Activated effector memory CD4-positive, alpha-beta T cell treated with anti-CD3 and anti-CD28 coated beads, Interleukin-2, amount 50 U/mL, for 16 hours (primary cell): ENCODE data around the gene MYO18A.

Experiments
- DNase-seq: peaks from one replicate; pipeline ENCODE4 v3.0.0-alpha.2; 2020

The MYO18A gene

DNA sequence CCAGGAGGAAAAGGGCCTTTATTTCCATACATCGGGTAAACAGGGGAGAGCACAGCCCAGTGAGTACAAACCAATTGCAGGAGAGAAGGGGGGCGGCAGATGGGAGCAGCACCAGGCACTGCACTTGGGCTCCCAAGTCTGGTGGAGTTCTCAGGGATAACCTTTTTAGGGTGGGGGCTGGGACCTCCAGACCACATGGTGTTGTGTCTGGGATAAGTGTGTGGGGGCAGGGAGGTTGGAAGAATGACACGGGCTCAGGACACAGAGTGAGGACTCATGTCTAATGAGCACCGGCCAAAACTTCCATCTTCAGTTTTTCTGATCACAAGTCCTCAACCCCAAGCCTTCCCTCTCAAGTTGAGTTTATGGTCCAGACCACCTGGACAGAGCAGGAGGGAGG lies 106.7 kb downstream of the MYO18A start:
- no peak for DNase-seq

DNA sequence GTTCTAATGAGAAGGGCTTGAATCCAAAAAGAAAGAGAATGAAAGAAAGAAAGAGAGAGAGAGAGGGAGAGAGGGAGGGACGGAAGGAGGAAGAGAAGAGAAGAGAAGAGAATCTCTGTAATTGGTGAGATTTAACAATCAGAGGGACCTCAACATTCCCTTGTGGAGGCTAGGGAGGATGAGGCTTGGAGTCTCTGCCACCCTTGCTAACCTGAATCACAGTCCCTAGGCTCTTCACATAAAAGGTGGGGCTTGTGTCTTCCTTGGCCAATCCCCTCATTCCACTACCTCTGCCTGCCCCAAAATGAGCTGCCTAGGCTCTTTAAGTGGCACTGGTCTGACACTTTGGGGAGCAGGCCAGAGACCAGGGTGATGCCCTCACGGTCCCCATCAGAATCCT lies 107.2 kb downstream of the MYO18A start:
- no peak for DNase-seq

DNA sequence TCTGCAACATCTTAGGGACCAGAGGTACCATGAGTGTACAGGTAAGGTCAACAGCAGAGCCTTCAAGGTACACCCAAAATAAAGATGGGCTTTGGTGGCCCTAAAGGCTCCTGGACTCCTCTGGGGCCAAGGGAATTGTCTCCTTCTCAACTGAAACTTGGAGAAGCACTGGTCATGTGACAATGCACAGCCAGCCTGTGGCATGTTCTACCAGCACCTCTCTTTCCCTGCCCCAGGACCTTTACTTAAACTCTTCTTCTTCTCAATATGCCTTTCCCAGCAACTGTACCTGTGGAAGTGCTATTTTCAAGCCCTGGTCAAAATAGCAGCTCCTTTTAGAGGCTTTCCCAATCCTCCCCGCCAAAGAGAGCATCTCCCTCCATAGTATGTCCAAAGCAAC lies 108.9 kb downstream of the MYO18A start:
- no peak for DNase-seq

DNA sequence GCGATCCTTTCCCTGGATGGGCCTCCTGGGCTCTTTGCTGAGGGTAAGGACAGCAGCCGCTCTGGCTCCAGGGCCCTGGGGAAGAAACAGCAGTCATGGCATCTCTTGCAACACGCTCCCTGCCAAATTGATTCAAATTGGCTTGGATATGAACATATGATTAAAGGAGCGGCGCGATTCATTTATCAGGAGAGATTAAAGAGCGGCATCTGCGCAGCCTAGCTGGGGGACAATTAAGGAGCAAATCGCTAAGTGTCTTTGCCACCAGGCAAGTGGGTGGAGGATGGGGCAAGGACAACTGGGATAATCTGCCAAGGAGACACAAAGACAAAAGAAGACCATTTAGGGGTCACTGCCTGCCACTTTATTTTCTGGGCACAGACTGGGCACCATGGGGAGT lies 109.4 kb downstream of the MYO18A start:
- no peak for DNase-seq

DNA sequence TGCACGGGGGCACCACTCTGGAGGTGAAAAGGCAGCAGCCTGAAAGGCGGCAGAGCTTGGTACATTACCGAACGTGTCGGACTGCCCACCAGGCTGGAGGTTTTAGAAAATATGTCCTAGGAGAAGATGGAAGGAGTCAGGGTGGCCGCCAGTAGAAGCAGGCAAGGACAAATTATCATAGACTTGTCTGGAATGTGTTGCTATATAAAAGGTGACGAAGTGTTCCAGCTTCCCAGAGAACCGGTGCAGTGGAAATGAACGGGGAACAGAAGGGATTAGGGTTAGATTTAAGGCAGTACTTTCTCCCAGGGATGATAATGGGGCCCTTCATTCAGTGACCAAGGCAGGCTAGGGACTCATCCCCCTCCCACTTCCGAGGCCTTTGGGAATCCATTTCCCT lies 109.9 kb downstream of the MYO18A start:
- no peak for DNase-seq

DNA sequence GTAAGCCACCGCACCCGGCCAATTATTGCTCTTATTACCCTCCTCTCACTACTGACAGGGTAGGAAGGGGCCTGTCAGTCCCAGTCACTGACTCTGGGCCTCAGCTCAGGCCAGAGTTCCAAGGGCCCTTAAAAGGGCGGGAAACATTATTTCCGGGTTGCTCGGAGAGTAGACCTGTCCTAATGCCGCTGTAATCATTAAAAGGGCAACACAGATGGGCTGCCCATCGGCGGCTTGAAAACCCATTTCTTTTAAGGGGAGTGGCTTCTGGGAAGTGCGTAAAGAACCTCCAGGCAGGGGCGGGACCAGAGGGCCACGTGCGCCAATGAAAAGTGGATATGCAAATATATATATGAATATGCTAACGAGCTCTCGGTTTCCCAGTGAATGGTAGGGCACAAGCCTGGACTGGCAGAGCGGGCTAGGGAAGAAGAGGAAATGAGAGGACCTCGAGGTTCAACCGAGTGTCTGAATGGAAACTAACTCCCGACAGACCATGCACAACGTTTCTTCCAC lies 110.6 kb downstream of the MYO18A start:
- no peak for DNase-seq

DNA sequence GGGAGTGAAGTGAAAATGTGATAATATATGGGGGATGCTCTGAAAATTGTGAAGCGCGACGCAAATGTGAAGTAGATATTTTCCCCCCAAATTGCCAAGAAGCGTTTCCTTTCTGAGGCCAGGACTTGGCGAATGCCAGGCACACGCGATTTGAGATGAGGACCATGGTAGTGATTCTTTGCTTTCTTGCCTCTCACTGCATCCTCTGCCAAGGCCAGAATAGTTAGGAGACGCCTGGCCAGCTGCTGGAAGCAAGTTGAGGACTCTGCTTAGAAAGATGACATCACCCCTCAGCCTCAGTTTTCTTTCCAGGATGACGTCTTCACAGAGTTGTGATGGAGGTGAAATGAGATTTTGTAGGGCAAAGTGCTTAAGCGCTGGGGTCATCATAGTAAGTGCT lies 111.4 kb downstream of the MYO18A start:
- DNase-seq = no peak

DNA sequence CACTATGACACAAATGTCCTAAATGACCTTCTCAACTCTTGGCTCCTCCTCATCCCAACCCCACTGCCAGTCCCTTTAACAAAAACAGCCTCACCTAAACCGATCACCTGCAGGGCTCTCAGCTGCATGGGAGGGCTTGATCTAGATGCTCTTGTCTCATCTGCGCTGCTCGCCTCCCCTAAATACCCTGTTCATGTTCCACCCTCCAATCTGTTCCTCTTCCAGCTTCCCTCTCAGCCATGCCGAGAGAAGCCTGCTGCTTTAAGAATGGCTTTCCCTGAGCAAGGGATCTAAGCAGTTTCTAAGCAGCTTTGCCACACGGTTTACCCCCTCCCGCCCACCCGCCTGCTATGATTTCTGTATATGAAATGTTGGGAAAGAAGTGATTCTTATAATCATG lies 113.6 kb downstream of the MYO18A start:
- DNase-seq = no peak

DNA sequence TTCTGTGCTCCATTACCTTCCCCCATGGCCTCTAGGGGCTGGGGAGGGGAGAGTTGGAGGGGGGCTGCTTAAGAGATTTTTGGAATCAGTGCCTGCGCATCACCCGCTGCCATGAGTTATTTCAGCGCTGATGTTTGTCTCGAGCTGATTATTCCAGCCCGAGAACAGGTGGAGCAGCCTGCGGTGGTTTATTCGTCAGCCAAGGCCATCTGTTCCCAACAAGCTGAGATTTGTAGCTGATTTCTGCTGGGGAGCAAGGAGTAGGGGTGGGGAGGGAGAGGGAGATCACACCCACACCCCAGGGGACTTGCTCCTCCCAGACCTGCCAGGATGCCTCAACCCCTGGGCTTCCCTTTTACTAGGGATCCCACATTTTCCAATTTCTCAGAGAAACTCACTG lies 114.2 kb downstream of the MYO18A start:
- DNase-seq = no peak

DNA sequence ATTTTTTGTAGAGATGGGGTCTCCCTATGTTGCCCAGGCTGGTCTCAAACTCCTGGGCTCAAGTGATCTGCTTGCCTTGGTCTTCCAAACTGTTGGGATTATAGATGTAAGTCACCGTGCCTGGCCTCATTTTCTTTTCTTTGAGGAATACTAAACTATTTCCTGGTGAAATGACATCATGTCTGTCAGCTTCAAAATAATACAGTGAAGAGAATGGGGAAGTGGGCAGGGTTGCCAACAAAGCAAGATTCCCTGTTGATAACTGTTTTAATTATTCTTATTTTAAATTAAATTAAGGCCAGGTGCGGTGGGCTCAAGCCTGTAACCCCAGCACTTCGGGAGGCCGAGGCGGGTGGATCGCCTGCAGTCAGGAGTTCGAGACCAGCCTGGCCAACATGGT lies 116.2 kb downstream of the MYO18A start:
- no peak for DNase-seq

DNA sequence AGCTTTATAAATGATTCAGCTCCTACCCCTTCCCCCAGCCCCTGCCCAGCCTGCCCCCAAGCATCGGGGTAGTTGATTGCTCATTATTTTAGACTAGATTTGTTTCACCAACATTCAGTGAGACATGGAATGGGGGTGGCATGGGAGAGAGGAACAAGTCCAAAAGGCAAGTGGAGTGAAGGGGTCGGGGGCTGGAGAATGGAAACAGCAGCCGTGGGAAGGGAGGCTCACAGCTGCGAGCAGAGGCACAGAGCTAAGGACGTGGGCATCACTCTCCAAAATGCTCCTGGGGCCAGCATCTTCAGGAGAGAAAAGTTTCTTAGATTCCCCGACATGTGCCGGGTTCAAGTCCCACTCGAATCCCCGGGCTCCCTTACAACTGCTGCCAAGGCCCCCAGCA lies 118.0 kb downstream of the MYO18A start:
- no peak for DNase-seq

DNA sequence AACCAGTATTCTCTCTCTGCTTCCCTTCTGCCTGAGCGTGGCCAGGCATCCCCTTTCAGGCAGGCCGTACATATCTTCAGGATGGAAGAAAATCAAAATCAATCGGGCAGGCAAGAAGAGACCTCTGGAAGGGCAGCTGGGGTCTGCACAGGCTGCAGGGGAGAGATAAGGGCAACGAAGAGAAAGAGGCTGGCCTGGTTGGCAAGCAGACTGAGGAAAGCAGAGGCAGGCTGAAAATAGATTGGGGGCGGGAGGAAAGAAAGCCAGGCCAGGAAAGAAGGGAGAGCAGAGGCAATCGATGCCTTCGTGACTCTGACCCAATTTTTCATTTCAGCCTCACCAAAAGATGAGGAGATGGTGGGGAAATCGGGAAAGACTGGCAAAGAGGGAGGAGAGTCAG lies 119.2 kb downstream of the MYO18A start:
- DNase-seq = no peak

DNA sequence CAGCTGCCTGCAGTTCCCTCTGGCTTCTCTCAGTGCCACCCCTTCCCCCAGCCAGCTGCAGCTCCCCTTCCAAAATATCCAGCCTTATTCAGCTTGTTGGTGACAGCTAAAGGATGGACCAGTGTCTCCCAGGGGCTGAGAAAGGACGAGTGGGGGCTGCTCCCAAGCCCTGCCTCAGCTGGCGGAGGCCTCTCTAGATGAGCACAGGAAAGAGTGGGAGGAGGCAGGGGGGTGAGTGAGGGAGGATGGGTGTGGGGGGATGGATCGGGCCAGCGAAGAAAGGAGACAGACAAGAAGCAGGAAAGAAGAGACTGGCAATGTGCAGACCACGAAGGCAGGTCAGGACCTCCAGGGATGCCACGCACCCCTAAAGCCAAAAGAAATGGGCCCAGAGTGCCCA lies 119.7 kb downstream of the MYO18A start:
- no peak for DNase-seq

DNA sequence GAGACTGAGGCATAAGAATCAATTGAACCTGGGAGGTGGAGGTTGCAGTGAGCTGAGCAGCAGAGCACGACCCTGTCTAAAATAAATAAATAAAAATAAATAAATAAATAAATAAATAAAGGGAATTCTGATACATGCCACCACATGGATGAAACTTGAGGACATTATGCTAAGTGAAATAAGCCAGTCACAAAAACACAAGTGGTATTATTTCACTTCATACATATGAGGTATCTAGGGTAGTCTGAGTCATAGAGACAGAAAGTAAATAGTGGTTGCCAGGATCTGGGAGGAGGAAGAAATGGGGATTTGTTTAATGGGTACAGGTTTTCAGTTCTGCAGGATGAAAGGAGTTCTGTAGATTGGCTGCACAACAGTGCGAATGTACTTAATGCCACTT lies 120.9 kb downstream of the MYO18A start:
- no peak for DNase-seq

DNA sequence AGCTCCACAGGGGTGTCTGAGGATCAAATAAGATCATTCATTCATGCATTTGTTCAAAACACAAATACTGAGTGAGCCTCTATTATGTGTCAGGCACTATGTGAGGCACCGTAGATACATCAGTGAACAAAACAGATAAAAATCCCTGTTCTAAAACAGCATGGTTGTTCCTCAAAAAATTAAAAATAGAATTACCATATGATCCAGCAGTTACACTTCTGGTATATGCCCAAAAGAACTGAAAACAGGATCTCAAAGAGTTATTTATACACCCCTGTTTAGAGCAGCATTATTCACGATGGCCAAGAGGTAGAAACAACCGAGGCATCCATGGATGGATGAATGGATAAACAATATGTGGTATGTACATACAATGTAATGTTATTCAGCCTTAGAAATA lies 121.8 kb downstream of the MYO18A start:
- DNase-seq = no peak

DNA sequence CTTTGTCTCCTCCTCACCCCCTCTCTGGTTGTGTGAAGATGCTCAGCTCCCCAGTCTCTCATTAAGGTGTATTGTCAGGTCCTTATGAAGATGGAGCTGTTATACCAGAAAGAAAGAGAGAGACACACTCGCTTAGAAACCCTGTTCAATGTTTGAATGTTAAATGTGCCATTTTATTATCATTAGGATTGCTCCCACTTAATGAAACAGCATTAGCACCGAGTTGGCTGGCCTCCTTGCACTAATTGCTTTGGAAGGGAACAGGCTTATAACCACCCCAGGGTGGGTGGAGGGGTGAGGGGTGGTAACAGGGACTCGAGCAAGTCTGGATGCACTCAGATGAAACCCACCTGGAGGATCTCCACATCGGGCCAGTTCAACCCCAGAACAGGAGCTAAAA lies 122.8 kb downstream of the MYO18A start:
- no peak for DNase-seq

DNA sequence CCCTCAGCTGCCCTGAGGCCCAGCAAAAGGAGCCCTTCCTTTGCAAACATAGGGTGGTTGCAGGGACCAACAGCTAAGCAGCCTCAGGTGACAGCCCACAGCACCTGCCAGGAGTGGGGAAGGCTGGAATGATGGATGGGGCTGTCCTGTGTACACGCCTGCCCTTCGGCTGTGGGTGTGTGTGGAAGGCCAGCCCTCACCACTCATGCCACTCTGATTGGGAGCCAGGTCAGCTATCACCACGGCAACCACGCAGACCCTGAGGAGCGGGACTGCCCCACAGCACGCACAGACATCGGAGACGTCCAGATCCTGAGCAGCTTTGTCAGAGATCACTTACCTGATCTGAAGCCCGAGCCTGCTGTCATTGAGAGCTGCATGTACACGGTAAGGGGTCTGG lies 125.4 kb downstream of the MYO18A start:
- no peak for DNase-seq

DNA sequence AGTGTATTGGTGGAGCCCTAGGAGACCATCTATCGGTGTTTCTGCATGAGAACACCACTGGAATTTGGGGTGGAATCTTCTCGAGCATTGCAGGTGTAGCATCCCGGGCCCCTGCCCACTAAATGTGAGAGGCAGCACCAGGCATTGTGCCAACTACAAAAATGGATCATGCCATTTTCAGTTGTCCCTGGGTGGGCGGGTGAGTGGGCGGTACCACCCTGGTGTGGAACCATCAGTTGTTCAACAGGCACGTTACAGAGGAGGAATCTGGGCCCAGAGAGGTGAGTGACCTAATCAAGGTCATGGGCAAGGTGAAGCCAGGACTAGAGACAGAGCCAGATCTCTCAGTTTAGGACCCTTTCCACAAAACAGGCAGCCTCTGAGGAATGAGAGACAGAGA lies 128.5 kb downstream of the MYO18A start:
- DNase-seq = no peak

DNA sequence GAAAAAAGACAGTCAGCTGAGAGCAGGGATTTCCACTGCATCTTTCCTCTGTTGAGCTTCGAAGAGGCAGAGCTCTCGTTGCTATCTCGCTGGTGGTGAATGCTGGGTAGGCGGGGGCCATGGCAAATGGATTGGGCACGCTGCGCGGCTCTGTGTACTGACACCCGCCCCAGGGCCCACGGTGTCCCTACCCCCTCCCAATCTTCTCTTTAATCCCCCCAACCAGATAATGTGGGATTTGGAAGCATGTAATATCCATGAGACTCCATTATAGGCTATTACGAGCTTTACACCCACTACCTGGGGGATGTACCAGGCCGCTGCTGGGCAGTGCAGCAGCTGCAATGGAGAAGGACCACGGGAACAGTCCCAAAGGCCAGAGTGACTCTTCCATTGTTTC lies 129.0 kb downstream of the MYO18A start:
- no peak for DNase-seq

DNA sequence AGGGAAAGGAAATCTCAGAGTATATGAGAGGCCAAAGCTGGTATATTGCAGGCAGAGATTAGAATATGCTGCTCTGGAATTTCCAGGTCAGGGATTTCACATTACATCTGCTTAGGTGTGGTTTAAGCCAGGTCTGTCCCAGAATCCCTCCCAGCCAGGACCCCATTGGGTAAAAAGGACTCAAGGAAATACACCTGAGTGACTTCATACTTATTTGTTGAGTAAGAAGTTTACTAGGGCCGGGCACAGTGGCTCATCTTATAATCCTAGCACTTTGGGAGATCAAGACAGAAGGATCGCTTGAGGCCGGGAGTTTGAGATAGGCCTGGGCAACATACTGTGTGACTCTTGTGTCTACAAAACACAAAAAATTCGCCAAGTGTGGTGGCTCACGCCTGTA lies 130.0 kb downstream of the MYO18A start:
- no peak for DNase-seq

DNA sequence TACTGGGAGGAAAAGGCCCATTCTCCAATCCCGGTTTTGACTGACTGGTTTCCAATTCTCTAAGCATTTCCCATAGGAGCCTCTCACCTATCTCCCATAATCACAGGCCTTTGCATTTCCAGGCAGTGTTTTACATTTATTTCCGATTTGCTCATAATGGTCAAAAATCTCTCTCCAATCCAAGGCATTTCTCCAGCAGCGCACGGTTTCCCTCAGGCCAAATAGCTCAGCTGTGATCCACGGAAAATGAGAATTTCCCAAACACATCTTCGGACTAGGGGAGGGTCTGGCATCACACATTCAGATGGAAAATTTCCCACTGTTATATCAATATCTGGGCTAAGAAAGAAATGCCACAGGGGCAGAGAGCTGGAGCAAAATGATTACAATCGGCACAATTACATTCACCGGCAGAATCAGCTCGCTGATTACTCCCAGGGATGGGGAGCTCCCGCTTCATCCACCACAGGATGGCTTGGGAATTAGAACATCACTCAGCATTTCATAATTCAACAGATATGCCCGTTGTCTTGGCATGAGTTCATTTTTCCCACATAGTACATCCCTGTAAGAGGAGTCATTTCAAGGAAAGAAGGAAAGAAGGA lies 130.6 kb downstream of the MYO18A start:
- DNase-seq = no peak

DNA sequence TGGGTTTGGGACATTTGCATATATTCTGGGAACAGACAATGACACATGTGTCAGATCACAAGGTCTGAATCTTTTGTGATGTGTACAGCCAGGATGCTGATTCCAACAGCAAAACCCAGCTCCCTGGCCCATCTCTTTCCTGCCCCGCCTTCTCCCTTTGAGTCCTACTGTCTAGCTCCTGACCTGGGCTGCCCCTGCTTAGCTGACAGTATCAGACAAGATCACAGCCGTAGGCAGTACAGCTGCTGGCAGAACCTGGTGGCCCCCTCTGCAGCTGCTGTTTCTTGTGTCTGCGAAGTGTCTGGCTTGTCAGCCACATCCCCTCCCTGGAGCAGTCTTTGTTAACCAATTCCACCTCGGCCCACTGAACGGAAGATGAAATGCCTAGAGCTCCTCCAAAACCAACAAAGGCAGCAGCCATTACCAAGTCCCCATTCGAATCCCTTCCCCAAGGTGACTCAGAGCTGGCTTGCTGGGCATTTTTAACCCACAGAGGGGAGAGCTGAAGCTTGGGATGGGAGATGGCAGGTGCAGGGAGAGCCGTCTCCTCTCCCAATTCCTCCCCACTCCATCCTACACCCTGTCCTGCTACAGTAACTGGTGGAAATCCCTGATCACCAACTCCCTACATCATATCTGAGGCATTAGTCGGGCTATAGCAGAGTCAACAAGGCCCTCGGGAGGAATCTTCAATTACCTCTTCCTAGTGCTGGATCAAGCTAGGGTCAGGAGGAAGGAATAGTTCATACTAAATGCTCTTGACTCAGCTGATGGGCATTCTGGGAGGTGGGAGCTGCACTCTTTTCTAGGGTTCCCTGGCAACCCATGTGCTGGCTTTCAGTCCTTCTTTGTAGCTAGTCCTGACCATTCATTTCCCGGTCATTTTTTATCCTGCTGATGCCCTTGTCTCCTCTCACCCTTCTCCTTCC lies 131.5 kb downstream of the MYO18A start:
- no peak for DNase-seq

DNA sequence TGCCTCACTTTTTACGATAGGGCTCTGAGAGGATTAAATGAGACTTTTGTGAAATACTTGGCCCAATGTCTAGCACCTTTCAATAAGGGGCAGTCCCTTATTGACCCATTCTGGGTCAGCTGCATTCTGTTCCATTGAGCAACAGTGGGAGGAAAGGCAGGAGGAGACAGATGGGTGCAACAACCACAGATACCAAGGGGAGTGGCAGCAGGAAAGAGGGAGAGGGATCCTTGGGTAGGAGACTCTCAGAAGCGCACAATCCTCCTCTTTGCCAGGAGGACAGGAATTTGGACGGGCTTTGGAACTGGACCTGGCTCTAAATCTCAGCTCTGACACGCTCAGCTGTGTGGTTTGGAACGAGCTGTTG lies 133.7 kb downstream of the MYO18A start:
- DNase-seq = no peak

DNA sequence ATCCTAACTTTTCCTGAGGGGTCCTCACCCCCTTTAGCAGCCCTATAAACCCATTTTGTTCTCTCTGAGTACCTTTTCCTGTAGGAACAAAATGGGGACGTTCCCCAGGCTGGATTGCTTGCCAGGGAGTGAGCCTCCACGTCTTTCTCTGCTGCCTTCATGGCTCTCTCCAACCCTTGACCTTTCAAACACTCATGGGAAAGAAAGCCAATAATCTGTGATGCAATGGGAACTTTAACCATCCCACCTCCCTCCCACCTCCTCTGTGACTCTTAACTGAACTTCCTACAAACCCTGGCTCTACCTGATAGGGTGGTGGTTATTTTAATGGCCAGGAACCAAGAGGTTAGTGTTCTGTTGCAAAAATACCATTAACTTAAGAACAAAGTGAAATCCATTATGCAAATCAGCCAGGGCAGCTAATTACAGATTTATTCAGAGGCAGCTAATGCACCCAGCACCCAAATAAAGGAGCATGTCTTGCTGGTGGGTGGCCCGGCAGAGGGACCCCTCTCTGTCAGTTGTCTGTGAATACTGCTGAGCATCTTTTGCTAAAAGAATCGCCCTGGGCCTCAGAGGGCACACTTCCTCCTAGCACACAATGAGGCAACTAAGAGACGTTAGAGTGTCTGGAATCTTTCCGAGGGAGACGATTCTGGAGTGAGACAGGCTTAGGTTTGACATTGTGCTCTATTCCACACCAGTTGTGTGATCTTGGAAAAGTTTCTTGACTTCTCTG lies 134.3 kb downstream of the MYO18A start:
- DNase-seq = no peak
